IPS-18a (cell line): ENCODE measurements around the gene UNC93B1.

Experiments
- H3K27ac ChIP-seq: one replicate; pipeline ENCODE4 v1.5.1; 2013; ENCODE audit warnings: low read length
- H3K27me3 ChIP-seq: one replicate; pipeline ENCODE4 v1.6.1; 2013; ENCODE audit warnings: mild to moderate bottlenecking, low read length; ENCODE audit not compliant: control insufficient read depth, insufficient read depth
- H3K36me3 ChIP-seq: one replicate; pipeline ENCODE4 v1.6.1; 2013; ENCODE audit warnings: low read depth, low read length; ENCODE audit not compliant: control insufficient read depth
- H3K4me1 ChIP-seq: one replicate; pipeline ENCODE4 v1.6.1; 2013; ENCODE audit warnings: low read depth, low read length; ENCODE audit not compliant: control insufficient read depth
- H3K4me3 ChIP-seq: one replicate; pipeline ENCODE4 v1.5.1; 2013; ENCODE audit warnings: low read length
- H3K9ac ChIP-seq: one replicate; pipeline ENCODE4 v1.6.1; 2013; ENCODE audit warnings: mild to moderate bottlenecking, low read length, moderate library complexity
- H3K9me3 ChIP-seq: one replicate; pipeline ENCODE4 v1.6.1; 2013; ENCODE audit warnings: low read depth, low read length; ENCODE audit not compliant: control insufficient read depth

Gene UNC93B1

DNA sequence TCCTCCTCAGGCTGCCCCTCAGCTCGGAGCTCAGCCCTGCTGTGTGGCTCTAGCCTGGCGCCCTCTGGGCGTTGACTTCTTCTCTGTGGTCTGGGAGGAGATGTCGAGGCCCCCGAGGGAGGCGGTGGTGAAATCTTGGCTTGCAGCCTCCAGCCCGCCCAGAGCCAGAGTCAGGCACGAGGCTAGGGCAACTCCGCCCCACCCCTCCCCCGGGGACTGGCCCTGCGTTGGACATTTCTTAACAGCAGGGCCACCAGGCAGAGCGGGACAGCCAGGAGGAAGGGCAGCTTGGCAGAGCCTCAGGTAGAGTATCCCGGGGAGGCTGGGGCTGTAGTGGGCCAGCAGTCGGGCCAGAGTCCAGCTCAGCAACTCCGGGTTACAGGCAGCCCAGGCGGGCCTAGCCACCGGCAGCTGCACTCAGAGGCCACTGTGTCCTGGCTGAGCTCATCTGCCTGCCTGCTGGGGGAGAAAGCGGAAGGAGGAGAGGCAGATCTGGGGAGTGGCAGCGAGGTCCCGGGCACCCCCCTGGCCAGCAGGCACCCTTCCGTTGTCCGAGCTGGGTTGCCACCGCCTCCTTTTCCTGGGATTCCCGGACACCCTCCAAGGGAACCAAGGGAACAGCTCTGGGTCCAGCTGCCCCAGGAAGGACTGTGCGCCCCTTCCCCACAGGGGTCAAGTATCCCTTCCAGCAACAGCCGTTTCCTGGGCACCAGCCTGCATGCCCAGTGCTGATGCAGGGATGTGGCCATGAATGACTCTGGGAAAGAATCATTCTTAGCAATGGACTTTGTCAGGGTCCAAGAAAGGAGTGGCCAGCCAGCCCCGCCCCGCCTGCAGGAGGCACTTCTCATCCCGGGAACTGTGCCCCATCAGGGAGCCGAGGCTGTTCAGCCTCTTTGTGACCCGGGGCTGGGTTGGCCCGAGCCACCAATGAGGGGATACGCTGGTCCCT lies 6.5 kb upstream of the UNC93B1 start, which contains the start of gene ALDH3B1:
Gene ALDH3B1, plus strand, starts transcription at position 238 of the 952 bp plus-strand sequence. CDS start 4,971 bp downstream, outside the sequence.
- H3K9me3 ChIP-seq, result no peaks in the 10 kb centered on the region
- H3K4me1 ChIP-seq, result peaks cover 11% of the 10 kb centered on the region
- no peak within 1 kb of the TSS for H3K4me3 ChIP-seq
- no peak within 1 kb of the TSS for H3K9ac ChIP-seq
- H3K27ac ChIP-seq, result no peak within 1 kb of the TSS
- no peaks in the 10 kb centered on the region for H3K27me3 ChIP-seq
- H3K36me3 ChIP-seq, result no peaks in the 10 kb centered on the region

DNA sequence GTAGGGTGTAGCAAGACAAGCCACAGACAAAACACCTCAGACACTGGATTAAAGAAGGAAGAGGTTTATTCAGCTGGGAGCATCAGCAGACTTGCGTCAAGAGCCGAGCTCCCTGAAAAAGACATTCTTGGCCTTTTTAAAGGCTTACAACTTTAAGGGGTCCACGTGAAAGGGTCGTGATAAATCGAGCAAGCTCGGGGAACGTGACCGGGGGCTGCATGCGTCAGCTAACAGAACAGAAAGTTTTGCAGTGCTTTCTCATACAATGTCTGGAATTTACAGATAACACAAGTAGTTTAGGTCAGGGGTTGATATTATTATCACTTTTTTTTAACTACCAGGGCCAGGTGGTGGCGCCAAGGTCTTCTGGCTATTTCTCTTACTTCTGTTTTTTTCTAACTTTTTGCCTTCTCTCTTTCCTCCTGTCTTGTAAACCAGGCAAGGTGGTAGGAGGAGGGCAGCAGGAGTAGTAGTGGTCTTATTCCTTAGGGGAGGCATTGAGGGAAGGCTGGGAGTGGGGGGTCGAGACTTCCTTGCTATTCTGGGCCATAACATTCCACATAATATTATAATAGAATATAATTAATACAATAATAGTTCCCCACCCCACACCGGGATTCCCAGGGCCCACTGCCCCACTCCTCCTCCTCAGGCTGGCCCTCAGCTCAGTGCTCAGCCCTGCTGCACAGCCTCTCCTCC lies 5.6 kb upstream of the UNC93B1 start:
- no peaks in the 10 kb centered on the region for H3K36me3 ChIP-seq
- H3K27me3 ChIP-seq, result no peaks in the 10 kb centered on the region
- no peaks in the 10 kb centered on the region for H3K9me3 ChIP-seq
- no peak overlapping the region for H3K4me3 ChIP-seq
- H3K9ac ChIP-seq, result no peak overlapping the region
- H3K27ac ChIP-seq, result no peak overlapping the region
- H3K4me1 ChIP-seq, result peaks cover 11% of the 10 kb centered on the region

DNA sequence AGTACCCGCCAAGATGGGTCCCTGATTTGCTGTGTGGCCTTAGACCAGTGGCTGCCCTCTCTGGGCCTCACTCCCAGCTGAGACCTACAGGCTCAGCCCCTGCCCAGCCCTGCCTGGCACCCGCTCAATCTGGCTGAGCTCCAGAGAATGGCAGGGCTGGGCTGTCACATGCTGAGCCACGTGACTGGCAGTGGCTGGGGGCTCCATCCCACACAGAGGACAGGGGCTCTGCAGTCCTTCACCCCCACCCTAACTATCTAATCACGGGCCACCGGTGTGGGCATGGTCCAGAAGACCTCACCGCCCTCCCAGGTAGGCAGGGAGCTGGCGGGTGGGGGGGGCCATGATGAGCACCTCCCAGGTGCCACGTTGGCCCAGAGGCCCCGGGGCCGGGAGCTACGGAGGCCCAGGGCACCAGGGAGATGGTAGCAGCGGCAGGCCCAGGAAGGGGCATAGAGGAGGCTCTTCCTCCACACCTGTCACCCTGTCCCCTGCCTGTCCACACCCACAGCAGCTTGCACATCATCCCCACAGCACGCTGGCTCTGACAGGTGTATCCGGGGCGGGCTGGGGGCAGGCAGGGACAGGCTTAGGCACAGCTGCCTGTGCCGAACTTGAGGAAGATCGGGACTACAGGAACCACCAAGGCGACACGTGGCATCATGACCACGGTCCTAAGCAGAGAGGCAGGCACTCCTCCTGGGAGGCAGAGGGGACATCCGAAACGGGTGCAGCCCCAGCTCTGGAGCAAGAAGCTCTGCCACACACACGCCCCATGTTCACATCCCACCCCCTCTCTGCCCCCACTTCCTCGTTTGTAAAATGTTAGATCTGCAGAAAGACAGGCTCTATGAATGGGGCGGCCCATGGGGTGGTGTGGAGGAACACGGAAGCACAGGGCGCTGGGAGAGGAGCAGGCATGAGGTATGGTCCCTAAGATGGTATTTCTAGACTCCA lies 4.8 kb upstream of the UNC93B1 start:
- Histone ChIP-seq H3K27me3 (no peaks in the 10 kb centered on the region), H3K27ac (no peak overlapping the region), H3K9me3 (no peaks in the 10 kb centered on the region), H3K36me3 (no peaks in the 10 kb centered on the region), H3K4me1 (peaks cover 11% of the 10 kb centered on the region), H3K9ac (no peak overlapping the region), H3K4me3 (no peak overlapping the region)

DNA sequence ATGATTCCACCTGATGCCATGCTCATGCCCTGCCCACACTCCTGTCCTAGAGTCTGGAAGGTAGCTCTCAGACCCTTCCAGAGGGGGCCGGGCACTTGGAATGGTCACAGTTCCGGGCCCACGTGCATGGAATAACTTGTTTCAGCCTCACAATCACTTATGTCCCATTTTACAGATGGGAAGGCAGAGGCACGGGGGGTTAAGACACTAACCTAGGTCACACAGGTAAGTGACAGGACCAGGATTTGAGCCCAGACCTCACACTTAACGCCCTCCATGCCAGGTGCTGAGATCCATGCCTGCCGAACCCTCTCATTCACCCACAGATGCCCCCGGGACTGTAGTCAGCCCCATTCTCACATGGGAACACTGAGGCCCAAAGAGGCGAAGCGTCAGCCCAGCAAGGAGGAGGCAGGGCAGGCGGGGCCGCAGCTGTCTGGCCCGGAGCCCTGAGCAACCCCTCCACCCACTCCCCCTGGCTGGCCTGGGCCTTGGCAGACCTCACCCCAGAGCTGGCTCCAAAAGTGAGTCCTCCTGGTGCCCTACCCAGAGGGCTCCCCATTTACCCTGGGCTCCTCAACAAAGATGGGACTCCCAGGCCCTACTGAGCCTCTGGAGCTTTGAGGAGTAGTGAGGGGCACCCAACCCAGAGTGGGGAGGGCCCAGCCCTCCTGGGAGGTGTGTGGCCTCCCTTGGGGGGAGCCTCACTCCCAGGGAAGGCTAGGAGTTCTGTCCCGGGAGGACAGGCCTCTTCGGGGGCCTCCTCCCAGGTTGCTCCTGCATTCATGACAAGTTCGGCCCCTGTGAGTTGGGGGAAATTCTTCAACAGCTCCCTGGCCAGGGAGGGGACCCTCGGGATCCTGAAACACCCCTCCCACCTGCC lies 3.8 kb upstream of the UNC93B1 start:
- H3K9me3 ChIP-seq, result no peaks in the 10 kb centered on the region
- no peak overlapping the region for H3K9ac ChIP-seq
- peaks cover 2% of the 10 kb centered on the region for H3K27me3 ChIP-seq
- H3K36me3 ChIP-seq, result no peaks in the 10 kb centered on the region
- H3K4me1 ChIP-seq, result peaks cover 11% of the 10 kb centered on the region
- no peak overlapping the region for H3K4me3 ChIP-seq
- no peak overlapping the region for H3K27ac ChIP-seq

DNA sequence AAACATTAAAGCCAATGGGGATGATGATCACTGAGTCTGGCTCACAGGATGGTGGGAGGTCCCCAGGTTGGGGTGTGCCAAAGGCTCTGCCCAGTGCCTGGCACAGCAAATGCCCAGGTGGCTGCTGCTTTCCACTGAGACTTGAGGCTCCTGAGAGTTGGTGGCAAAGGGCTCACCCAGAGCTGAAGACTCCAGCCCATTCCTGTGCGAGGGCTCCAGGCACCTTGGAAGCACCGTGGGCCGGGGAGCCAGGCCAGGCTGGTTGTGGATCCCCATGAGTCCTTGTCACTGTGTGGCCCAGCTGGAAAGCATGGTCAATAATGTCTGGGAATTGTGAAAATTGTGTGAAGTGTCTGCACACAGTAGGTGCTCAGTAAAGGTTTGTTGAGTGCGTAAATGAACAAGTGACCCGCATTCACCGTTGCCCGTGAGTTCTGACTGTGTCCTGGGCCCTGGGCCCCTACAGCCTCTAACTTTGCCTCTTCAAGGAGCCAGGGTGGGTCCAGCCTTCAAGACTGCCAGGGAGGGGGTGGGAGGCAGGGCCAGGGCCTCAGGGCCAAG lies 2.8 kb upstream of the UNC93B1 start:
- Histone ChIP-seq H3K4me1 (peaks cover 11% of the 10 kb centered on the region), H3K27me3 (peaks cover 6% of the 10 kb centered on the region), H3K9ac (no peak overlapping the region), H3K4me3 (no peak overlapping the region), H3K27ac (no peak overlapping the region), H3K9me3 (no peaks in the 10 kb centered on the region), H3K36me3 (no peaks in the 10 kb centered on the region)

DNA sequence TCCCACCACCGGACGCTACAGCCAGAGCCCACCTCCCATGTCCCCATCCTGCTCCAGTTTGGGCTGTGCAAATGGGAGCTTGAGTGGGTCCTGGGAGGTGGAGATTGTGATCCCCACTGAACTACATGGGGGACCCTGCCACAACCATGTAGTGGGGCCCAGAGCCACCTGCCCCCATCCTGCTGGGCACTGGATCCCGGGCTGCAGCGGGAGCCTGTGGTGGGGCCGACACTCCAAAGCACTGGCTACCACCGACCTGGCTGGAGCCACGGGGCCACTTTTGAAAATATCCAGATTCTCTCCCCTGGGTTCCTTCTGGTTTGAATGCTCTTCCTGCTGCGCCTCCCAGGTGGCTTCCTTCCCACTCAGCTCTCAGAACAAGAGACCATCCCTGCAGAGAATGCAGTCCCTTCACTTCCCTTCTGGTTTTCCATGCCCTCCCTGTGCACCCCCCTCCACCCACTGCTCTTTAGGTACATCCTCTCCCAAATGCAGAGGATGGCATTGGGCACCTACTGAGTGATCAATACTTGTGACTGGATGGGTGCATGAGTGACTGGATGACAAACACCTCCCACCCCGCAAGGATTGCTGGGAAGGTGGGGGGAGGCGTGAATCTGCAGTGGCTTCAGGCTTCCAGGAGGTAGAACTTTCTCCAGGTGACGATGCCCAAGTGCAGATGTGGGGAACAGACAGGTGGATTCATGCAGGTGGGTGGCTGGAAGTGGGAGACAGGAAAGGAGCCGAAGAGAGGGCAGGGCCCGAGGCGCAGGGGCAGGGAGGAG lies 846 bp upstream of the UNC93B1 start:
- Histone ChIP-seq H3K4me3 (peak overlapping the region; percentile 34), H3K27ac (no peak overlapping the region), H3K4me1 (no peaks in the 10 kb centered on the region)

DNA sequence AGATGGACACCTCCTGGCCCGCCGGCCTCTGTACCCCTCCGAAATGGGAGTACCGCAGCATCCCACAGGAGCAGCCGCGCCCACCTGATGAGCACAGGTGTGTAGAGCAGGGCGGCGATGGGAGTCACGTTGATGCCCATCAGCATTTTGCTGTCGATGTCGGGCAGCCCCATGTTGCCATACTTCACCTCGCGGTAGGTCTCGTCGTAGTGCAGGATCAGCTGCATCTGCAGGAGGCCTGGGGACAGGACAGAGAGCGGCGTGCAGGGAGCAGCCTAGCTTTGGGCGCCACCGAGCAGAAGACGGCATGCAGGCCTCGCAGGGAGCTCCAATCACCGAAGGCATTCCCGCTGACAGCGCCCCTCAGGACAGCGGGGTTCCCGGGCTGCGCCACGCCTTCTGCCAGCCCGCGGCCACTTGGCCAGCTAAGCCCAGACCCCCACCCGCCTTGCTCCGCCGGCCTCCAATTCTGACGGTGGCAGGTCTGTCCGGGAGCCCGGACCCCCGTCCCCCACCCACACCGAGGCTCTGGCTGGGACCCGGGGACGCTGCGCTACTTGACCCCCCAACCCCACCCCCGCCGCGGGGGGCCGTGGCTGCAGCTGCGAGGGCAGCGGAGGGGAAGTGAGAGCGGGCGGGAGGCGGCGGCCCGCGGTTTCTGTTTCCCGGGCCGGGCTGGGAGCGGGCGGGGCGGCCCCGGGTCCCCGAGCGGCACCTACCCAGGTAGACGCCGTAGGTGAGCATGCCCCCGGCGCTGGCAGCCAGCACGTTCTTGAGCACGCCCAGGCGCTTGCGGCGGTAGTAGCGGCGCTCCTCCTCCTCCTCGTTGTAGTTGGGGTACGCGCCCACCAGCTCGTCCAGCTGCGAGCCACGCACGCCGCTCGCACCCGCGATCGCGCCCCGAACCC lies 705 bp downstream of the UNC93B1 start:
- Histone ChIP-seq H3K4me1 (no peaks in the 10 kb centered on the region), H3K9ac (no peak overlapping the region), H3K9me3 (no peaks in the 10 kb centered on the region), H3K4me3 (peak overlapping the region; percentile 34), H3K27me3 (peaks cover 6% of the 10 kb centered on the region), H3K36me3 (no peaks in the 10 kb centered on the region), H3K27ac (no peak overlapping the region)

More for the DNA sequence above, 846 bp upstream of the UNC93B1 start:
- Histone ChIP-seq H3K27me3 (peaks cover 6% of the 10 kb centered on the region), H3K36me3 (no peaks in the 10 kb centered on the region), H3K9me3 (no peaks in the 10 kb centered on the region), H3K9ac (no peak overlapping the region)

DNA sequence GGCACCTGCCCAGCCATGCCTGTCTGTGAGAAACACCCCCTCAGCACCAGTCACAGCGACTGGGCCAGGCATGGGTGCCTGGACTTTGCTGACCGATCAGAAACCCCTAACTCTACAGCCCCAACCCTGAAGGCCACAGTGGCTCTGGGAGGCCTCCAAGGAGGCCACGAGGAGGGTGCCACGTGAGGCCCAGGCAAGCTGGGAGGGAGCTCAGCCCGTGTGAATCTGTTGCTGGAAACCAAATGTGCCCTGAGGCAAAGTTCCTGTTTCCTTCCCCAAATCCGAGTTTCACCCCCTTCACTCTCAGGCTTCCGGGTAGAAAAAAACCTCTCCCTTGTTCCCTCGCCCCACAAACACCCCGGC lies 1.3 kb downstream of the UNC93B1 start:
- Histone ChIP-seq H3K36me3 (no peaks in the 10 kb centered on the region), H3K4me1 (no peaks in the 10 kb centered on the region), H3K27me3 (peaks cover 6% of the 10 kb centered on the region)

DNA sequence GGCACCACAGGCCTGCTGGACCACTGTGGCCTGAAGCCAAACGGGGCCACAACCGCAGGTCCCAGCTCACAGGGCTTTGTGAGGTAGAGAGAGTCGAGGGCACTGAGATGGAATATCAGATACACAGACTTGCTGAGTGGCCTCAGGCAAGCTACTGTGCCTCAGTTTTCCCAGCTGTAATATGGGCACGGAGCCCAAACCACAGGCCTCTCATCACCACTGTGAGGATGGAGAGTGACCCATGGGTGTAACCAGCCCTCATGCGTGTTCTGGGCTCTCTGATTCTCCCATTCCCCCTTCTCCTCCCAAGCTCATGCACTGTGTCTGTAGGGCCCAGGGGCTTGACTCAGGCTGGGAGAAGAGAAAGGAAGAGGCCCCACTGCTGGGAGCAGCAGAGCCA lies 4.2 kb downstream of the UNC93B1 start:
- H3K9ac ChIP-seq, result no peak overlapping the region
- no peak overlapping the region for H3K27ac ChIP-seq
- no peak overlapping the region for H3K4me3 ChIP-seq
- peaks cover 5% of the 10 kb centered on the region for H3K4me1 ChIP-seq
- no peaks in the 10 kb centered on the region for H3K9me3 ChIP-seq
- H3K27me3 ChIP-seq, result peaks cover 6% of the 10 kb centered on the region
- no peaks in the 10 kb centered on the region for H3K36me3 ChIP-seq

More for the DNA sequence above, 1.3 kb downstream of the UNC93B1 start:
- H3K9me3 ChIP-seq, result no peaks in the 10 kb centered on the region
- H3K9ac ChIP-seq, result no peak overlapping the region
- H3K27ac ChIP-seq, result no peak overlapping the region
- H3K4me3 ChIP-seq, result no peak overlapping the region
